ENCODE results near the gene FNDC3B.
"Not testable (repeated sequence)": the region's sequence is repeated elsewhere in the genome, so short reads cannot be mapped to it uniquely, and the experiment has no call there.

The FNDC3B gene

GRCh38 chr3:172087602-172088580, 48.5 kb downstream of the FNDC3B start:
- TF ChIP-seq, protein P1, sequence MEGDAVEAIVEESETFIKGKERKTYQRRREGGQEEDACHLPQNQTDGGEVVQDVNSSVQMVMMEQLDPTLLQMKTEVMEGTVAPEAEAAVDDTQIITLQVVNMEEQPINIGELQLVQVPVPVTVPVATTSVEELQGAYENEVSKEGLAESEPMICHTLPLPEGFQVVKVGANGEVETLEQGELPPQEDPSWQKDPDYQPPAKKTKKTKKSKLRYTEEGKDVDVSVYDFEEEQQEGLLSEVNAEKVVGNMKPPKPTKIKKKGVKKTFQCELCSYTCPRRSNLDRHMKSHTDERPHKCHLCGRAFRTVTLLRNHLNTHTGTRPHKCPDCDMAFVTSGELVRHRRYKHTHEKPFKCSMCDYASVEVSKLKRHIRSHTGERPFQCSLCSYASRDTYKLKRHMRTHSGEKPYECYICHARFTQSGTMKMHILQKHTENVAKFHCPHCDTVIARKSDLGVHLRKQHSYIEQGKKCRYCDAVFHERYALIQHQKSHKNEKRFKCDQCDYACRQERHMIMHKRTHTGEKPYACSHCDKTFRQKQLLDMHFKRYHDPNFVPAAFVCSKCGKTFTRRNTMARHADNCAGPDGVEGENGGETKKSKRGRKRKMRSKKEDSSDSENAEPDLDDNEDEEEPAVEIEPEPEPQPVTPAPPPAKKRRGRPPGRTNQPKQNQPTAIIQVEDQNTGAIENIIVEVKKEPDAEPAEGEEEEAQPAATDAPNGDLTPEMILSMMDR (conservative IDR thresholded peaks at IDR 0.05; ENCODE audit: control insufficient read depth, insufficient read depth, low read depth, low read length): no peak
- no peak for DNase-seq (ENCODE audit: low read depth)
- H3K4me3 ChIP-seq (ENCODE audit: control insufficient read depth, low read depth, low read length): no peak overlapping the region

DNA sequence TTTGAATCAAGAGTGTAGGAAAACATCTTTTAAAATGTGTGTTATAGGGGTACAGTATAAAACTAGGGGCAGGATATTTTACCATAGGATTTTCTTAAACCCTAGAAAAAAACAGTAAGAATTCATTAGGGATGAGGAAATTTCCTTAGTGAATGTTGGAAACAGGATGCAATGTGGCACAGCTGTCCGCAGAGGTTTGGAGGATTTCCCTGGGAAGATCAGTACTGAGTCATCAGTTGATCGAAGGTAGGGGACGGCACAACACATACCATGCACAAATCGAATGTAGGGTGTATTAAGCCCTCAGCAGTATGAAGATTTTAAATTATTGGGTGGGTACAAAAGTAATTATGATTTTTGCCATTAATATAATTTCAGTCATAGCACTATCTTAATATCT, 49.9 kb downstream of the FNDC3B start:
- no peak overlapping the region for H3K4me3 ChIP-seq (ENCODE audit: control insufficient read depth, low read depth, low read length)
- TF ChIP-seq, protein P1 (conservative IDR thresholded peaks at IDR 0.05; ENCODE audit: control insufficient read depth, insufficient read depth, low read depth, low read length): no peak
- peak; percentile 82 for DNase-seq (ENCODE audit: low read depth)

DNA sequence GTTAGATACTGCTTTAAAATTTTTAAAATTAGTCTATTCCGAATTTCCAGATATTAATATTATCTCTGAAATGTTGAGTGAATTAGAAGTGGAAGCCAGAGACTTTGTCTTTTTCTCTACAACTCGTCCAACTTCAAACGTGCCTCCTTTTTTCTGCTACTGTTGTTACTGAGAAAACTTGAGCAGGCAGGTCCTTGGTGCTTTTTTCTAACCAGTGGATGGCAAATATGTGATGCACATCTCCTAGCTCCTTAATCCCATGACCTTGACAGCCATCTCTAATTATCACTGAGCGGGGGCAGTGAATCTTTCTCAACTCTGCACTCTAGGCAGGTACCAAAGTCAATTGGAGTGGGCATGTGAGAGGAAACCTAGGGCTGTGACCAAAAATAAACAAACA, 50.7 kb downstream of the FNDC3B start:
- TF ChIP-seq, protein P1 (conservative IDR thresholded peaks at IDR 0.05; ENCODE audit: control insufficient read depth, insufficient read depth, low read depth, low read length): no peak
- H3K4me3 ChIP-seq (ENCODE audit: control insufficient read depth, low read depth, low read length): no peak overlapping the region
- DNase-seq (ENCODE audit: low read depth): no peak

DNA sequence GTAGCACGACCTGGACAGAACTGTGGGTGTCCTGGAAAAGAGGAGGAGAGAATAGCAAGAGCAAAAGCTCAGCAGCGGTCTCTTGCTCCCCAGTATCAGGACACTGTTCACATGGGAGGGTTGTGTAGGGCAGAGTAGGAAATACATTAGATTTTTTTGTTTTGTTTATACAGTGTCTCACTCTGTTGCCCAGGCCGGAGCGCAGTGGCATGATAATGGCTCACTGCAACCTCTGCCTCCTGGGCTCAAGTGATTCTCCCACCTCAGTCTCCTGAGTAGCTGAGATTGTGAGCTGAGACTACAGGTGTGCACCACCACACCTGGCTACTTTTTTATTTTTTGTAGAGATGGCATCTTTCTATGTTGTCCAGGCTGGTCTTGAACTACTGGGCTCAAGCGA, 53.3 kb downstream of the FNDC3B start:
- no peak overlapping the region for H3K4me3 ChIP-seq (ENCODE audit: control insufficient read depth, low read depth, low read length)
- TF ChIP-seq, protein P1 (conservative IDR thresholded peaks at IDR 0.05; ENCODE audit: control insufficient read depth, insufficient read depth, low read depth, low read length): no peak
- DNase-seq (ENCODE audit: low read depth): no peak

DNA sequence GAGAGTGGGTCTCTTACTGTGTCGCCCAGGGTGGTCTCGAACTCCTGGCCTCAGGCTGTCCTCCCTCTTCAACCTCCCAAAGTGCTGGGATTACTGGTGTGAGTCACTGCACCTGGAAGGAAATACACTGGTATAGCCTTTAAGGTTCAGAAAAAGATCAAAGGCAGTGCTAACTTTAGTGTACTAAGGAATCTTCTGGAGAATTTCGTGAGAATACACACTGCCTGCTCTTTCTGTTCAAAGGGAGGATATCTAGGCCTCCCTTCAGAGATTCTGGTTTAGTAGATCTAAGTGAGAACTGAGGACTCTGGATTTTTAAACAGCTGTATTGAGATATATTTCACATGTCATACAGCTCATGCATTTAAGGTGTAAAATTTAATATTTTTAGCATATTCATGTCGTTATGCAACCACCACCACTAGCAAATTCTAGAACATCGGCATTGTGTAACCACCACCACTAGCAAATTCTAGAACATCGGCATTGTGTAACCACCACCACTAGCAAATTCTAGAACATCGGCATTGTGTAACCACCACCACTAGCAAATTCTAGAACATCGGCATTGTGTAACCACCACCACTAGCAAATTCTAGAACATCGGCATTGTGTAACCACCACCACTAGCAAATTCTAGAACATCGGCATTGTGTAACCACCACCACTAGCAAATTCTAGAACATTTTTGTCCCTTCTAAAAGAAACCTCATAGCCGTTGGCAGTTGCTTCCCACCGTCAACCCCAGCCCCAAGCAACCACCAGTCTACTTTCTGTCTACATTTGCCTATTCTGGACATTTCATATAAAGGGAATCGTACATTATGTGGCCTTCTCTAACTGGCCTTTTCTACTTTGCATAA, 54.4 kb downstream of the FNDC3B start:
- not testable (repeated sequence) for H3K4me3 ChIP-seq (ENCODE audit: control insufficient read depth, low read depth, low read length); DNase-seq (ENCODE audit: low read depth)

DNA sequence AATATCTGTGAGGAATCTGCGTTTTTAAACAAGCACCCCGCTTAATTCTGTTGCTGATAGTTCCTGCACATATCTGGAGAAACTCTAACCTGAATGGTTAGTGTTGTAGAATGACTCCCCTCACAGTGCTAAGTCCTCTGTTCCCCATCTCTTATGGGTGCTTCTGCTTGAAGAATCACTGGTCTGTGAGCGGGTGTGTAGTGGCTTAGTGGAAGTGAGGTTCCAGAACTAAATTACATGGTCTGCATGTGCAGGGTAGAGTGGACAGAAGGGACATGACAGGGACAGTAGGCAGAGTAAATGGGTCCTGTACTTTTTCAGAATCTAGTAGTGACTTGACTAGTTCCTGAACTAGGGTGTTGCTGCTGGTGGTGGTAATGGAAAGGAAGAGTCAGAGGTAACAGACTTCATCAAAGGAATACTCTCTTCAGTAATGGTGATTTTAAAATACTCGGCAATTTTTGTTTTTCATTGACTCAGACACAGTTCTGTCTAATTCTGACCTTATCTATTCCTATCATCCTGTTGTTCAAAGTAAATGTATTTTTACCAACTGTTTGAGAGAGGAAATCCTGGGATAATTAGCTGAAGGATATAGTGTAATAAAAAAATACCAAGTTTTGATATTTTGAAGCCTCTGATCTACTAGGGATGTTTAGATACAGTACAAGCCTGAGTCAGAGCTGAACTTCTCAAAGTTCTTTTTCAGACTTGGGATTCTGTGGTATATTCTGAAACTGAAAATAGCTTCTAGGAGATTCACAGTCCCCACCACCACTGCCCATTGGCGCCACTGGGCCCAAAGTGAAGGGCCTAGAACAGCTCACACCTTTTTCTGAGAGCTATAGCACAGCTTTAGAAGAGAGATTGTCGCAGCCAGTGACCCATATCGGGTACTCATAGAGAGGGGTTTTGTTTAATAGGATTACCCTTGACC, 55.5 kb downstream of the FNDC3B start:
- no peak overlapping the region for H3K4me3 ChIP-seq (ENCODE audit: control insufficient read depth, low read depth, low read length)
- DNase-seq (ENCODE audit: low read depth): peak; percentile 41
- TF ChIP-seq, protein P1 (conservative IDR thresholded peaks at IDR 0.05; ENCODE audit: control insufficient read depth, insufficient read depth, low read depth, low read length): peak; percentile 5

Data from fibroblast of mammary gland (primary cell).